IMR-90 (cell line): ENCODE measurements around the gene CDC42EP3. TPM values are rescaled to one million over a fixed set of nuclear protein-coding genes. Genes with fewer than 3 reads are reported as not detected.

ENCODE experiments used
- ATAC-seq: fragments of 200-7000 bp; cut with Tn5 transposase; 2 replicates; pipeline ENCODE4 v1.9.1; 2020; ENCODE audit warnings: low read depth, mild to moderate bottlenecking, moderate library complexity
- Bru-seq: library from RNA; stranded (reverse); fragments of 400-500 nt; gene quantifications from one replicate; lab custom pipeline; 2021; lab: Mats Ljungman, UMichigan
- BruChase-seq, 2 experiments: library from RNA; stranded (reverse); fragments of 400-500 nt; gene quantifications; one replicate each; lab custom pipeline; 2021; lab: Mats Ljungman, UMichigan
- BruUV-seq: library from RNA; stranded (reverse); fragments of 400-500 nt; replicated peaks from 2 replicates; lab custom pipeline; 2021; lab: Mats Ljungman, UMichigan
- CTCF ChIA-PET: fragments of 300-600 bp; formaldehyde crosslinking; extraction: SDS; loops from one replicate; lab custom pipeline; 2021; ENCODE audit warnings: antibody characterized with exemption; lab: Yijun Ruan, JAX
- POLR2A ChIA-PET: fragments of 300-600 bp; sonication (Branson Sonifier 250); formaldehyde crosslinking; loops from one replicate; lab custom pipeline; 2022; ENCODE audit warnings: antibody characterized with exemption; ENCODE audit not compliant: unreplicated experiment; lab: Charles Lee
- DNase-seq: peaks from one replicate; pipeline ENCODE4 v3.0.0; 2013
- H2AFZ ChIP-seq: replicated peaks from 2 replicates; pipeline ENCODE3; 2013; ENCODE audit warnings: low read length, mild to moderate bottlenecking; ENCODE audit not compliant: poor library complexity
- H2AK5ac ChIP-seq: 2 replicates; pipeline ENCODE4 v1.6.1; 2013; ENCODE audit warnings: low read depth, low read length, inconsistent platforms
- H2AK9ac ChIP-seq: replicated peaks from 2 replicates; pipeline ENCODE3; 2013; ENCODE audit warnings: mild to moderate bottlenecking, low read depth, low read length, moderate library complexity; ENCODE audit not compliant: poor library complexity
- H2BK120ac ChIP-seq: 2 replicates; pipeline ENCODE4 v1.6.1; 2013; ENCODE audit warnings: low read depth, low read length, inconsistent platforms
- H2BK15ac ChIP-seq: 3 replicates; pipeline ENCODE4 v1.6.1; 2013; ENCODE audit warnings: low read depth, low read length, inconsistent platforms
- H2BK20ac ChIP-seq: 2 replicates; pipeline ENCODE4 v1.6.1; 2013; ENCODE audit warnings: low read depth, mild to moderate bottlenecking, inconsistent platforms, low read length, moderate library complexity
- H2BK5ac ChIP-seq: 2 replicates; pipeline ENCODE4 v1.6.1; 2013; ENCODE audit warnings: mild to moderate bottlenecking, low read depth, low read length, inconsistent platforms; ENCODE audit not compliant: poor library complexity, severe bottlenecking
- H3K14ac ChIP-seq: replicated peaks from 2 replicates; pipeline ENCODE4 v1.6.1; 2013; ENCODE audit warnings: low read depth, low read length, inconsistent platforms
- H3K18ac ChIP-seq: 2 replicates; pipeline ENCODE4 v1.6.1; 2013; ENCODE audit warnings: low read depth, low read length, control low read depth
- H3K23ac ChIP-seq: 2 replicates; pipeline ENCODE4 v1.6.1; 2013; ENCODE audit warnings: low read depth, low read length, inconsistent platforms
- H3K27ac ChIP-seq: 2 replicates; pipeline ENCODE4 v1.5.1; 2013; ENCODE audit warnings: mild to moderate bottlenecking, control low read depth, low read length; ENCODE audit not compliant: insufficient read depth
- H3K27me3 ChIP-seq: 2 replicates; pipeline ENCODE4 v1.6.1; 2013; ENCODE audit warnings: low read length; ENCODE audit not compliant: control insufficient read depth, insufficient read depth
- H3K36me3 ChIP-seq: 2 replicates; pipeline ENCODE4 v1.6.1; 2013; ENCODE audit warnings: low read length, mixed read lengths; ENCODE audit not compliant: control insufficient read depth, insufficient read depth
- H3K4ac ChIP-seq: 2 replicates; pipeline ENCODE4 v1.6.1; 2013; ENCODE audit warnings: low read depth, low read length, inconsistent platforms
- H3K4me1 ChIP-seq: 2 replicates; pipeline ENCODE4 v1.6.1; 2013; ENCODE audit warnings: low read length, mixed read lengths; ENCODE audit not compliant: control insufficient read depth, insufficient read depth
- H3K4me2 ChIP-seq: 2 replicates; pipeline ENCODE4 v1.6.1; 2013; ENCODE audit warnings: low read depth, mild to moderate bottlenecking, control low read depth, low read length, moderate library complexity
- H3K4me3 ChIP-seq: 2 replicates; pipeline ENCODE4 v1.5.1; 2013; ENCODE audit warnings: low read depth, mild to moderate bottlenecking, control low read depth, low read length, moderate library complexity; ENCODE audit not compliant: insufficient read depth
- H3K56ac ChIP-seq: 2 replicates; pipeline ENCODE4 v1.6.1; 2013; ENCODE audit warnings: low read length, inconsistent platforms; ENCODE audit not compliant: insufficient read depth; ENCODE audit errors: extremely low read depth
- H3K79me1 ChIP-seq, 2 experiments: 2 replicates each; pipeline ENCODE4 v1.6.1; 2013; ENCODE audit warnings: low read length in 2 of 2, inconsistent platforms in 1 of 2, low read depth in 1 of 2
- H3K9ac ChIP-seq: 2 replicates; pipeline ENCODE4 v1.6.1; 2013; ENCODE audit warnings: low read depth, low read length, control low read depth
- H3K9me1 ChIP-seq: 2 replicates; pipeline ENCODE4 v1.6.1; 2013; ENCODE audit warnings: low read length, inconsistent platforms; ENCODE audit not compliant: insufficient read depth
- H3K9me3 ChIP-seq: 2 replicates; pipeline ENCODE4 v1.6.1; 2013; ENCODE audit warnings: low read length; ENCODE audit not compliant: control insufficient read depth, insufficient read depth
- H4K20me1 ChIP-seq: 2 replicates; pipeline ENCODE4 v1.6.1; 2013; ENCODE audit warnings: low read length, inconsistent platforms; ENCODE audit not compliant: insufficient read depth
- H4K5ac ChIP-seq: 2 replicates; pipeline ENCODE4 v1.6.1; 2013; ENCODE audit warnings: mild to moderate bottlenecking, low read depth, low read length, control low read depth
- H4K8ac ChIP-seq, 2 experiments: 2 replicates each; pipeline ENCODE4 v1.6.1; 2013; ENCODE audit warnings: low read depth in 2 of 2, low read length in 2 of 2, control low read depth in 1 of 2, inconsistent platforms in 1 of 2
- H4K91ac ChIP-seq: 2 replicates; pipeline ENCODE4 v1.6.1; 2013; ENCODE audit warnings: low read depth, low read length, inconsistent platforms; ENCODE audit not compliant: insufficient read depth
- BHLHE40 ChIP-seq: fragments of 150-350 bp; IDR thresholded peaks from 2 replicates; pipeline ENCODE4 v1.6.1; 2016; ENCODE audit warnings: mild to moderate bottlenecking, low read depth, low read length
- CEBPB ChIP-seq: IDR thresholded peaks from 2 replicates; pipeline ENCODE4 v1.6.1; 2012; ENCODE audit warnings: low read depth, low read length, improper control_type of control experiment
- CHD1 ChIP-seq: IDR thresholded peaks from 2 replicates; pipeline ENCODE4 v1.6.1; 2012; ENCODE audit warnings: low read depth, low read length, improper control_type of control experiment
- CTCF ChIP-seq: conservative IDR thresholded peaks from 2 replicates; pipeline ENCODE4 v1.5.1; 2012; ENCODE audit warnings: mild to moderate bottlenecking, low read depth, low read length, improper control_type of control experiment
- MAFK ChIP-seq: IDR thresholded peaks from 2 replicates; pipeline ENCODE4 v1.6.1; 2012; ENCODE audit warnings: low read depth, low read length, improper control_type of control experiment
- MAZ ChIP-seq: IDR thresholded peaks from 2 replicates; pipeline ENCODE4 v1.6.1; 2012; ENCODE audit warnings: low read depth, mild to moderate bottlenecking, low read length, improper control_type of control experiment, moderate library complexity, borderline replicate concordance
- NFE2L2 ChIP-seq: fragments of 150-350 bp; IDR thresholded peaks from 2 replicates; pipeline ENCODE4 v1.6.1; 2016; ENCODE audit warnings: low read depth, mild to moderate bottlenecking, low read length
- POLR2A ChIP-seq: IDR thresholded peaks from 2 replicates; pipeline ENCODE4 v1.6.1; 2012; ENCODE audit warnings: mild to moderate bottlenecking, low read depth, low read length
- RAD21 ChIP-seq: IDR thresholded peaks from 2 replicates; pipeline ENCODE4 v1.6.1; 2012; ENCODE audit warnings: low read length, improper control_type of control experiment
- RCOR1 ChIP-seq: IDR thresholded peaks from 2 replicates; pipeline ENCODE4 v1.6.1; 2012; ENCODE audit warnings: mild to moderate bottlenecking, low read length, improper control_type of control experiment; ENCODE audit not compliant: insufficient replicate concordance
- RFX5 ChIP-seq: IDR thresholded peaks from 2 replicates; pipeline ENCODE4 v1.8.0; 2012; ENCODE audit warnings: low read depth, mild to moderate bottlenecking, low read length, moderate library complexity
- SMC3 ChIP-seq: fragments of 150-350 bp; IDR thresholded peaks from 2 replicates; pipeline ENCODE4 v1.6.1; 2016; ENCODE audit warnings: low read depth, mild to moderate bottlenecking, antibody characterized with exemption, low read length, moderate library complexity
- USF2 ChIP-seq: fragments of 150-350 bp; IDR thresholded peaks from 2 replicates; pipeline ENCODE4 v1.6.1; 2017; ENCODE audit warnings: mild to moderate bottlenecking, antibody characterized with exemption, low read length, low read depth
- WGBS, 2 experiments: methylation state at CpG; one replicate each; pipeline versions ENCODE4 v1.1.5 to v1.1.7; 2013; ENCODE audit warnings: missing lambda C conversion rate in 2 of 2; ENCODE audit not compliant: insufficient read length in 1 of 2; ENCODE audit errors: extremely low coverage in 2 of 2; 5-methylcytosine and 5-hydroxymethylcytosine counted together
- dilution Hi-C: fragments of 300-500 bp; cut with HindIII; formaldehyde crosslinking; loops from one replicate; pipeline ENCODE4 v1.14.3; 2018; ENCODE audit warnings: low sequenced_read_pairs; ENCODE audit not compliant: unreplicated experiment
- in situ Hi-C: fragments of 300-500 bp; cut with MboI; formaldehyde crosslinking; loops from 3 replicates; pipeline ENCODE4 v1.14.3; 2019; ENCODE audit warnings: low sequenced_read_pairs, inconsistent platforms, mixed read lengths
- intact Hi-C: fragments of 100-400 bp; cut with micrococcal nuclease; formaldehyde crosslinking; loops from 2 replicates; pipeline ENCODE4 v1.10.0; 2022
- long read RNA-seq: library from polyadenylated mRNA; unstranded; transcript quantifications from one replicate; pipeline ENCODE4 v2.0.0, GENCODE V29; 2021; ENCODE audit not compliant: unreplicated experiment
- polyA plus RNA-seq, 3 experiments: library from polyadenylated mRNA; depleted of rRNA; stranded (reverse); fragments of >200 nt; gene quantifications; 2 replicates each; pipeline ENCODE4 v1.2.3, GENCODE V29; 2012; ENCODE audit warnings: low replicate concordance in 1 of 3
- total RNA-seq: library from RNA; depleted of rRNA; stranded (reverse); fragments of >200 nt; gene quantifications from 2 replicates; pipeline ENCODE4 v1.2.3, GENCODE V29; 2012; rRNA removed

CDC42EP3 gene
- total RNA-seq (152 and 167 TPM in 2 replicates), polyA plus RNA-seq (2012; rRNA removed) (177 and 193 TPM in 2 replicates), Bru-seq, nascent RNA (percentile 100 among the genes with signal in this experiment), BruChase-seq, experiment 1, labeled RNA remaining after a 6-hour chase (percentile 96 among the genes with signal in this experiment), BruChase-seq, experiment 2, labeled RNA remaining after a 2-hour chase (percentile 100 among the genes with signal in this experiment)
- polyA plus RNA-seq (2012; cell fraction: cytosol; rRNA removed), result 71.7 and 119 TPM in 2 replicates
- 63.1 and 123 TPM in 2 replicates for polyA plus RNA-seq (2012; cell fraction: nucleus; rRNA removed; ENCODE audit: low replicate concordance)
- long read RNA-seq, full-length matches to known transcripts, result 184 of 369 reads
- long read RNA-seq, partial matches to known transcripts, result 0 of 369 reads
- long read RNA-seq, other reads (novel, unspliced or antisense), result 185 of 369 reads

DNA sequence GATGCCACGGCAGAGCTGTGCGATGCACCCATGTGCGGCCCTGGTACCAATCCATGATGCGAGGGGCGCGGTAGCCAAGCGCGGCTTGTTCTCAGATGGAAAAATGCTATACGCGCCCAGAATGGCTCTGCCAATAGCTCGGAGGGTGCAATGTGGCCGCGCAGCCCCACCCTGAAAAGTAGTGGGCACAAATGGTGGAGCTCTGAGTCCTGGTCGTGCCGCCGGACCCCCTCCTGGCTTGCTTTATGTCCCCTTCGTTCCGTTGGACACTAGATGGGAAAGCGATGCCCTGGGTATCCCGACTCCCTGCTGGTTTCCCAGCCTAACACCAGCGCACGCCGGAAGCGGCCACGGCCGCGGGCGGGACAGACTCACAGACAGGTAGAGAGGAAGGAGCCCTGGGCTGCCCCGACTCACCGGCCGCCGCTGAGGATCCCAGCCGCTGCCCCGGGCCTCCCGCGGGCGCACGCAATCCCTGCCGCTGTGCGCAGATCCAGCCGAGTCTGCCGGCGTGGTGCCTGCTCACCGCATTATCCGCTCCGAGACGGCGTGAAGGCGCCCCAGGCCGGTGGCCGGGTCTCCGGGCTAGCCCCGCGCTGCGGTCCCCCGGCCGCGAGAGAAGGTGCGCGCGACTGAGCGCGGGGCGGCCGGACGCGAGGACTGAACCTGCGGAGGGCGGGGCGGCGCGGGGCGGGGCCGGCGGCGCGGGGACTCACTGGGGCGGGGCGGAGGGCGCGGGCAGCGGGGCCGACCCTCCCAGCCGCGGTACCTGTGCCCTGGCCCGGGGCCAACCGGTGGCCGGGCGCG, at the start of gene CDC42EP3:
CDC42EP3 (minus strand) TSS at position 634 of the 807 bp plus-strand sequence. CDS start 25,055 bp downstream, outside the sequence.
- Histone ChIP-seq H3K4ac (peak within 1 kb of the TSS; percentile 89), H4K5ac (peak within 1 kb of the TSS; percentile 55), H3K56ac (peak within 1 kb of the TSS; percentile 90), H3K79me1 (peaks cover 0 to 22% of the 10 kb centered on the region in 2 experiments; a peak in 2 of 4 replicates), H2BK120ac (peak within 1 kb of the TSS; percentile 81), H2BK20ac (peak within 1 kb of the TSS; percentile 75), H2BK15ac (peak within 1 kb of the TSS; percentile 59; the same call in 1 of the 3 replicates), H2AK5ac (peak within 1 kb of the TSS; percentile 65), H3K4me1 (peaks cover 14% of the 10 kb centered on the region), H3K36me3 (peaks cover 16% of the 10 kb centered on the region), H2AK9ac (peak within 1 kb of the TSS; percentile 91), H3K18ac (peak within 1 kb of the TSS; percentile 83), H3K14ac (peak within 1 kb of the TSS; percentile 84), H4K91ac (peak within 1 kb of the TSS; percentile 76), H3K4me2 (peak within 1 kb of the TSS; percentile 96), H3K9ac (peak within 1 kb of the TSS; percentile 99), H4K8ac (peak within 1 kb of the TSS; percentile 38 to 71), H3K23ac (peak within 1 kb of the TSS; percentile 94), H3K9me1 (peaks cover 11% of the 10 kb centered on the region), H2AFZ (peak within 1 kb of the TSS; percentile 86), H3K4me3 (peak within 1 kb of the TSS; percentile 99), H4K20me1 (peaks cover 50% of the 10 kb centered on the region), H3K9me3 (no peaks in the 10 kb centered on the region), H2BK5ac (peak within 1 kb of the TSS; percentile 91), H3K27me3 (no peaks in the 10 kb centered on the region), H3K27ac (peak within 1 kb of the TSS; percentile 95)
- intact Hi-C loops, result loop anchor here (1.0 to 10.0 kb wide), 4 partner anchors 42 to 604 kb away; no protein-coding TSS in a partner anchor
- dilution Hi-C loops, result no loop called here
- ATAC-seq (peak; percentile 78), DNase-seq (no peak)
- 0% methylated on average over 24 of the region's 90 CpGs; no CpG with 5 or more reads in 1 of the 2 experiments for WGBS, 2 experiments
- ChIA-PET CTCF (interaction anchor here (0.6 to 1.1 kb wide), 3 partner anchors 102 to 425 kb away, joined by 3 read pairs; no protein-coding TSS in a partner anchor), POLR2A (interaction anchor here (0.6 to 1.7 kb wide), 9 partner anchors 28 to 435 kb away, joined by 3 to 8 read pairs (median 4); no protein-coding TSS in a partner anchor)
- no TSS peak for BruUV-seq
- in situ Hi-C loops, result loop anchor here (5.0 kb wide), 1 partner anchor 156 kb away; no protein-coding TSS in a partner anchor
- TF ChIP-seq CTCF (no peak), SMC3 (no peak; the same call in none of the 2 replicates), CHD1 (no peak), RAD21 (peak; percentile 21; the same call in 1 of the 2 replicates), CEBPB (no peak), RCOR1 (no peak), NFE2L2 (no peak), RFX5 (no peak), USF2 (no peak), MAZ (peak; percentile 19; the same call in 1 of the 2 replicates), BHLHE40 (no peak), MAFK (no peak), POLR2A (peak; percentile 82)
